ENCODE measurements around the gene MARCHF4.

GRCh38 chr2:216420367-216421101, 48.3 kb upstream of the MARCHF4 start:
- TF ChIP-seq, protein P1, sequence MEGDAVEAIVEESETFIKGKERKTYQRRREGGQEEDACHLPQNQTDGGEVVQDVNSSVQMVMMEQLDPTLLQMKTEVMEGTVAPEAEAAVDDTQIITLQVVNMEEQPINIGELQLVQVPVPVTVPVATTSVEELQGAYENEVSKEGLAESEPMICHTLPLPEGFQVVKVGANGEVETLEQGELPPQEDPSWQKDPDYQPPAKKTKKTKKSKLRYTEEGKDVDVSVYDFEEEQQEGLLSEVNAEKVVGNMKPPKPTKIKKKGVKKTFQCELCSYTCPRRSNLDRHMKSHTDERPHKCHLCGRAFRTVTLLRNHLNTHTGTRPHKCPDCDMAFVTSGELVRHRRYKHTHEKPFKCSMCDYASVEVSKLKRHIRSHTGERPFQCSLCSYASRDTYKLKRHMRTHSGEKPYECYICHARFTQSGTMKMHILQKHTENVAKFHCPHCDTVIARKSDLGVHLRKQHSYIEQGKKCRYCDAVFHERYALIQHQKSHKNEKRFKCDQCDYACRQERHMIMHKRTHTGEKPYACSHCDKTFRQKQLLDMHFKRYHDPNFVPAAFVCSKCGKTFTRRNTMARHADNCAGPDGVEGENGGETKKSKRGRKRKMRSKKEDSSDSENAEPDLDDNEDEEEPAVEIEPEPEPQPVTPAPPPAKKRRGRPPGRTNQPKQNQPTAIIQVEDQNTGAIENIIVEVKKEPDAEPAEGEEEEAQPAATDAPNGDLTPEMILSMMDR (IDR thresholded peaks at IDR 0.05; ENCODE audit: low read length) = no peak
- no peak for TF ChIP-seq EZH2 (IDR thresholded peaks at IDR 0.05; ENCODE audit: borderline replicate concordance, low read length)
